ENCODE measurements around the gene KANK2.

Gene KANK2

DNA sequence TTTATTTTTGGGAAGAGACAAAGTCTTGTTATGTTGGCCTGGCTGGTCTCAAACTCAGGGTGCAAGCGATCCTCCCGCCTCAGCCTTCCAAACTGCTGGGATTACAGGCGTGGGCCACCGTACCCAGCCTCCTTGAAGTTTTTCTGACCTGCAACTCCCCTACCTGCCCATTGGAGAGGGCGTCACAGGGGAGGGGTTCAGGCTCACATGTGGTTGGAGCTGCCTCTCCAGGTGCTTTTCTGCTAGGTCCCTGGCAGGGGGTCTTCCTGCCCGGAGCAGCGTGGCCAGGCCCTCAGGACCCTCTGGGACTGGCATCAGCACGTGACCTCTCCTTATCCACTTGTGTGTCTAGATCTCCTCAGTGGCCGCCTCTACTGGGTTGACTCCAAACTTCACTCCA lies 80.8 kb downstream of the KANK2 start:
- Histone ChIP-seq H3K27ac (ENCODE audit: low read depth, low read length) (no peak overlapping the region), H3K36me3 (ENCODE audit: control insufficient read depth, low read length) (peaks cover 78% of the 10 kb centered on the region), H3K4me2 (ENCODE audit: low read length) (no peak overlapping the region), H4K20me1 (ENCODE audit: control insufficient read depth, insufficient read depth, low read depth, low read length) (peaks cover 8% of the 10 kb centered on the region; the same call in 1 of the 2 replicates), H3K27me3 (ENCODE audit: control insufficient read depth, low read length) (no peaks in the 10 kb centered on the region), H3K9me2 (replicated peaks; ENCODE audit: control insufficient read depth, low read length) (no peaks in the 10 kb centered on the region), H3K79me2 (ENCODE audit: control insufficient read depth, low read length) (no peaks in the 10 kb centered on the region), H3F3A (ENCODE audit: control insufficient read depth, insufficient read depth) (no peaks in the 10 kb centered on the region), H3K9me3 (ENCODE audit: control insufficient read depth, insufficient read depth, low read length) (no peaks in the 10 kb centered on the region), H3K4me3 (ENCODE audit: low read length) (no peak overlapping the region), H3K4me1 (ENCODE audit: control insufficient read depth, low read length) (no peaks in the 10 kb centered on the region)
- TF ChIP-seq CTCF (IDR thresholded peaks at IDR 0.05; ENCODE audit: low read depth, low read length, poor library complexity, severe bottlenecking) (no peak), EZH2phosphoT487 (IDR thresholded peaks at IDR 0.05; ENCODE audit: borderline replicate concordance, low read length) (no peak)

DNA sequence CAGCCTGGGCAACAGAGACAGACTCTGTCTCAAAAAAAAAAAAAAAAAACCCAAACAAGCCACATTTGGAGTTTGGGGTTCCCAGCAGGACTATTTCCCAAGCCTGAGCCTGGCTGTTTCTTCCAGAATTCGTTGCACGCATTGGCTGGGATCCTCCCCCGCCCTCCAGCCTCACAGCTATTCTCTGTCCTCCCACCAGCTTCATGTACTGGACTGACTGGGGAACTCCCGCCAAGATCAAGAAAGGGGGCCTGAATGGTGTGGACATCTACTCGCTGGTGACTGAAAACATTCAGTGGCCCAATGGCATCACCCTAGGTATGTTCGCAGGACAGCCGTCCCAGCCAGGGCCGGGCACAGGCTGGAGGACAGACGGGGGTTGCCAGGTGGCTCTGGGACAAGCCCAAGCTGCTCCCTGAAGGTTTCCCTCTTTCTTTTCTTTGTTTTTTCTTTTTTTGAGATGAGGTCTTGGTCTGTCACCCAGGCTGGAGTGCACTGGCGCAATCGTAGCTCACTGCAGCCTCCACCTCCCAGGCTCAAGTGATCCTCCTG lies 81.4 kb downstream of the KANK2 start:
- Histone ChIP-seq H3K79me2 (ENCODE audit: control insufficient read depth, low read length) (no peaks in the 10 kb centered on the region), H3F3A (ENCODE audit: control insufficient read depth, insufficient read depth) (no peaks in the 10 kb centered on the region), H3K4me1 (ENCODE audit: control insufficient read depth, low read length) (no peaks in the 10 kb centered on the region), H3K9me2 (replicated peaks; ENCODE audit: control insufficient read depth, low read length) (no peaks in the 10 kb centered on the region), H3K4me3 (ENCODE audit: low read length) (no peak overlapping the region), H3K27me3 (ENCODE audit: control insufficient read depth, low read length) (no peaks in the 10 kb centered on the region), H3K4me2 (ENCODE audit: low read length) (no peak overlapping the region), H4K20me1 (ENCODE audit: control insufficient read depth, insufficient read depth, low read depth, low read length) (peaks cover 8% of the 10 kb centered on the region; the same call in 1 of the 2 replicates), H3K36me3 (ENCODE audit: control insufficient read depth, low read length) (peaks cover 79% of the 10 kb centered on the region), H3K27ac (ENCODE audit: low read depth, low read length) (no peak overlapping the region), H3K9me3 (ENCODE audit: control insufficient read depth, insufficient read depth, low read length) (no peaks in the 10 kb centered on the region)
- no peak for TF ChIP-seq EZH2phosphoT487 (IDR thresholded peaks at IDR 0.05; ENCODE audit: borderline replicate concordance, low read length)
- TF ChIP-seq CTCF (IDR thresholded peaks at IDR 0.05; ENCODE audit: low read depth, low read length, poor library complexity, severe bottlenecking), result no peak

- Histone ChIP-seq H3K4me2 (ENCODE audit: low read length) (no peak overlapping the region), H4K20me1 (ENCODE audit: control insufficient read depth, insufficient read depth, low read depth, low read length) (peaks cover 8% of the 10 kb centered on the region; the same call in 1 of the 2 replicates), H3K27ac (ENCODE audit: low read depth, low read length) (no peak overlapping the region)
These were observed 82.3 kb downstream of the KANK2 start for GRCh38 chr19:11115042-11115441.

More at GRCh38 chr19:11115042-11115441, 82.3 kb downstream of the KANK2 start:
- Histone ChIP-seq H3K79me2 (ENCODE audit: control insufficient read depth, low read length) (no peaks in the 10 kb centered on the region), H3K9me3 (ENCODE audit: control insufficient read depth, insufficient read depth, low read length) (no peaks in the 10 kb centered on the region), H3K9me2 (replicated peaks; ENCODE audit: control insufficient read depth, low read length) (no peaks in the 10 kb centered on the region), H3F3A (ENCODE audit: control insufficient read depth, insufficient read depth) (no peaks in the 10 kb centered on the region), H3K4me3 (ENCODE audit: low read length) (no peak overlapping the region), H3K27me3 (ENCODE audit: control insufficient read depth, low read length) (no peaks in the 10 kb centered on the region), H3K36me3 (ENCODE audit: control insufficient read depth, low read length) (peaks cover 78% of the 10 kb centered on the region), H3K4me1 (ENCODE audit: control insufficient read depth, low read length) (no peaks in the 10 kb centered on the region)
- TF ChIP-seq EZH2phosphoT487 (IDR thresholded peaks at IDR 0.05; ENCODE audit: borderline replicate concordance, low read length), result no peak
- no peak for TF ChIP-seq CTCF (IDR thresholded peaks at IDR 0.05; ENCODE audit: low read depth, low read length, poor library complexity, severe bottlenecking)
